ENCODE results near the gene RMI2. TPM values are rescaled to one million over a fixed set of nuclear protein-coding genes. Genes with fewer than 3 reads are reported as not detected.

RMI2 gene
- total and polyA plus RNA-seq, 9 of the 15 experiments (the other 6 are each of a cell fraction or from before 2014, with no cell fraction given): 8.0 to 43.4 (median 32.5) TPM

DNA sequence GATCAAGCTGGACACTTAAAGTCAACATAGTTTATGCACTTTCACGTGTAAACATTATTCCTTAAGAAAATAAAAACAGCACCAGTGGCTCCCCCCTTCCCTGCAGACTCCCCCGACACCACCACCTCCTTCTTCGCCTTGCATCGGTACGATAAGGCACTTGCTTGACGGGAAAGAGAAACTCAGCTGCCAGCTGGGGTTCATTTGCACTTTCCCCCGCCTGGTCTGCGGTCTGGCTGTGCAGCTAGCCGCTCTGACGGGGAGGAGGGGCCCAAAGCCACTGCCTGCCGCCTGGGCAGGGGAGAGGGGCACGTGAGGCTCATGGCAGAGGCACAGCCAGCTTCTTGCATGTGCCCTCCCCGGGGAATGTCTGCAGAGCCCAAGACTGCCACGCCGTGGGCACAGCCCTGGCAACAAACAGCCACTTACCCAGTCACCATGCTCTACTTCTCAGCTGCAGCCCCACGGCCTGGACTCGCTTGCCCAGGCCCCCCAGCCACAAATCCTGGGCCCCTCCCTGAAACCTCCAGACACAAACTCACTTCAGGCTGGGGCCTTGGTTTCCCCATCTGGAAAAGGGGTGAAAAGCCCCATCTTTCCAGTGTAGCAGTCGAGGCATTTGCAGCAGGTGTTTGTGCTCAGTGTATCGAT is 47.6 kb upstream of the RMI2 start (continued):
- TF ChIP-seq ESRRB (CRISPR knock-in tag; IDR thresholded peaks at IDR 0.05; ENCODE audit: borderline replicate concordance) (no peak), THRB (CRISPR knock-in tag; conservative IDR thresholded peaks at IDR 0.05) (no peak), TBP (optimal IDR thresholded peaks at IDR 0.05; ENCODE audit: low read depth, low read length) (no peak), POLR2B (IDR thresholded peaks at IDR 0.05; ENCODE audit: low read depth, partially characterized antibody) (no peak), RFX7 (CRISPR knock-in tag; IDR thresholded peaks at IDR 0.05) (no peak), ZNF165 (CRISPR knock-in tag; IDR thresholded peaks at IDR 0.05; ENCODE audit: borderline replicate concordance) (no peak), BMI1 (IDR thresholded peaks at IDR 0.05; ENCODE audit: low read length) (no peak), ZNF24 (IDR thresholded peaks at IDR 0.05) (no peak), HNRNPH1 (optimal IDR thresholded peaks at IDR 0.05; ENCODE audit: low read depth, low read length) (no peak), ZNF766 (CRISPR knock-in tag; conservative IDR thresholded peaks at IDR 0.05) (no peak)
- TF ChIP-seq, protein P1, sequence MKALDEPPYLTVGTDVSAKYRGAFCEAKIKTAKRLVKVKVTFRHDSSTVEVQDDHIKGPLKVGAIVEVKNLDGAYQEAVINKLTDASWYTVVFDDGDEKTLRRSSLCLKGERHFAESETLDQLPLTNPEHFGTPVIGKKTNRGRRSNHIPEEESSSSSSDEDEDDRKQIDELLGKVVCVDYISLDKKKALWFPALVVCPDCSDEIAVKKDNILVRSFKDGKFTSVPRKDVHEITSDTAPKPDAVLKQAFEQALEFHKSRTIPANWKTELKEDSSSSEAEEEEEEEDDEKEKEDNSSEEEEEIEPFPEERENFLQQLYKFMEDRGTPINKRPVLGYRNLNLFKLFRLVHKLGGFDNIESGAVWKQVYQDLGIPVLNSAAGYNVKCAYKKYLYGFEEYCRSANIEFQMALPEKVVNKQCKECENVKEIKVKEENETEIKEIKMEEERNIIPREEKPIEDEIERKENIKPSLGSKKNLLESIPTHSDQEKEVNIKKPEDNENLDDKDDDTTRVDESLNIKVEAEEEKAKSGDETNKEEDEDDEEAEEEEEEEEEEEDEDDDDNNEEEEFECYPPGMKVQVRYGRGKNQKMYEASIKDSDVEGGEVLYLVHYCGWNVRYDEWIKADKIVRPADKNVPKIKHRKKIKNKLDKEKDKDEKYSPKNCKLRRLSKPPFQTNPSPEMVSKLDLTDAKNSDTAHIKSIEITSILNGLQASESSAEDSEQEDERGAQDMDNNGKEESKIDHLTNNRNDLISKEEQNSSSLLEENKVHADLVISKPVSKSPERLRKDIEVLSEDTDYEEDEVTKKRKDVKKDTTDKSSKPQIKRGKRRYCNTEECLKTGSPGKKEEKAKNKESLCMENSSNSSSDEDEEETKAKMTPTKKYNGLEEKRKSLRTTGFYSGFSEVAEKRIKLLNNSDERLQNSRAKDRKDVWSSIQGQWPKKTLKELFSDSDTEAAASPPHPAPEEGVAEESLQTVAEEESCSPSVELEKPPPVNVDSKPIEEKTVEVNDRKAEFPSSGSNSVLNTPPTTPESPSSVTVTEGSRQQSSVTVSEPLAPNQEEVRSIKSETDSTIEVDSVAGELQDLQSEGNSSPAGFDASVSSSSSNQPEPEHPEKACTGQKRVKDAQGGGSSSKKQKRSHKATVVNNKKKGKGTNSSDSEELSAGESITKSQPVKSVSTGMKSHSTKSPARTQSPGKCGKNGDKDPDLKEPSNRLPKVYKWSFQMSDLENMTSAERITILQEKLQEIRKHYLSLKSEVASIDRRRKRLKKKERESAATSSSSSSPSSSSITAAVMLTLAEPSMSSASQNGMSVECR (CRISPR knock-in tag; IDR thresholded peaks at IDR 0.05): no peak
- TF ChIP-seq, protein P2, sequence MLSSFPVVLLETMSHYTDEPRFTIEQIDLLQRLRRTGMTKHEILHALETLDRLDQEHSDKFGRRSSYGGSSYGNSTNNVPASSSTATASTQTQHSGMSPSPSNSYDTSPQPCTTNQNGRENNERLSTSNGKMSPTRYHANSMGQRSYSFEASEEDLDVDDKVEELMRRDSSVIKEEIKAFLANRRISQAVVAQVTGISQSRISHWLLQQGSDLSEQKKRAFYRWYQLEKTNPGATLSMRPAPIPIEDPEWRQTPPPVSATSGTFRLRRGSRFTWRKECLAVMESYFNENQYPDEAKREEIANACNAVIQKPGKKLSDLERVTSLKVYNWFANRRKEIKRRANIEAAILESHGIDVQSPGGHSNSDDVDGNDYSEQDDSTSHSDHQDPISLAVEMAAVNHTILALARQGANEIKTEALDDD (IDR thresholded peaks at IDR 0.05): no peak
- TF ChIP-seq, protein P3, sequence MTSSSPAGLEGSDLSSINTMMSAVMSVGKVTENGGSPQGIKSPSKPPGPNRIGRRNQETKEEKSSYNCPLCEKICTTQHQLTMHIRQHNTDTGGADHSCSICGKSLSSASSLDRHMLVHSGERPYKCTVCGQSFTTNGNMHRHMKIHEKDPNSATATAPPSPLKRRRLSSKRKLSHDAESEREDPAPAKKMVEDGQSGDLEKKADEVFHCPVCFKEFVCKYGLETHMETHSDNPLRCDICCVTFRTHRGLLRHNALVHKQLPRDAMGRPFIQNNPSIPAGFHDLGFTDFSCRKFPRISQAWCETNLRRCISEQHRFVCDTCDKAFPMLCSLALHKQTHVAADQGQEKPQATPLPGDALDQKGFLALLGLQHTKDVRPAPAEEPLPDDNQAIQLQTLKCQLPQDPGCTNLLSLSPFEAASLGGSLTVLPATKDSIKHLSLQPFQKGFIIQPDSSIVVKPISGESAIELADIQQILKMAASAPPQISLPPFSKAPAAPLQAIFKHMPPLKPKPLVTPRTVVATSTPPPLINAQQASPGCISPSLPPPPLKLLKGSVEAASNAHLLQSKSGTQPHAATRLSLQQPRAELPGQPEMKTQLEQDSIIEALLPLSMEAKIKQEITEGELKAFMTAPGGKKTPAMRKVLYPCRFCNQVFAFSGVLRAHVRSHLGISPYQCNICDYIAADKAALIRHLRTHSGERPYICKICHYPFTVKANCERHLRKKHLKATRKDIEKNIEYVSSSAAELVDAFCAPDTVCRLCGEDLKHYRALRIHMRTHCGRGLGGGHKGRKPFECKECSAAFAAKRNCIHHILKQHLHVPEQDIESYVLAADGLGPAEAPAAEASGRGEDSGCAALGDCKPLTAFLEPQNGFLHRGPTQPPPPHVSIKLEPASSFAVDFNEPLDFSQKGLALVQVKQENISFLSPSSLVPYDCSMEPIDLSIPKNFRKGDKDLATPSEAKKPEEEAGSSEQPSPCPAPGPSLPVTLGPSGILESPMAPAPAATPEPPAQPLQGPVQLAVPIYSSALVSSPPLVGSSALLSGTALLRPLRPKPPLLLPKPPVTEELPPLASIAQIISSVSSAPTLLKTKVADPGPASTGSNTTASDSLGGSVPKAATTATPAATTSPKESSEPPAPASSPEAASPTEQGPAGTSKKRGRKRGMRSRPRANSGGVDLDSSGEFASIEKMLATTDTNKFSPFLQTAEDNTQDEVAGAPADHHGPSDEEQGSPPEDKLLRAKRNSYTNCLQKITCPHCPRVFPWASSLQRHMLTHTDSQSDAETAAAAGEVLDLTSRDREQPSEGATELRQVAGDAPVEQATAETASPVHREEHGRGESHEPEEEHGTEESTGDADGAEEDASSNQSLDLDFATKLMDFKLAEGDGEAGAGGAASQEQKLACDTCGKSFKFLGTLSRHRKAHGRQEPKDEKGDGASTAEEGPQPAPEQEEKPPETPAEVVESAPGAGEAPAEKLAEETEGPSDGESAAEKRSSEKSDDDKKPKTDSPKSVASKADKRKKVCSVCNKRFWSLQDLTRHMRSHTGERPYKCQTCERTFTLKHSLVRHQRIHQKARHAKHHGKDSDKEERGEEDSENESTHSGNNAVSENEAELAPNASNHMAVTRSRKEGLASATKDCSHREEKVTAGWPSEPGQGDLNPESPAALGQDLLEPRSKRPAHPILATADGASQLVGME (CRISPR knock-in tag; IDR thresholded peaks at IDR 0.05): no peak
